Mucosa of descending colon (tissue), 3 donors: ENCODE results near the gene DSTYK. TPM values are rescaled to one million over a fixed set of nuclear protein-coding genes. Genes with fewer than 3 reads are reported as not detected.

Experiments used
- ATAC-seq: fragments of 200-7000 bp; cut with Tn5 transposase; one replicate; pipeline ENCODE4 v1.9.1; 2020; ENCODE audit warnings: mild to moderate bottlenecking, moderate library complexity
- DNase-seq, 3 donors: peaks; one replicate each; pipeline ENCODE4 v3.0.0-alpha.2; 2020
- H3K36me3 ChIP-seq: fragments of 200-600 bp; one replicate; pipeline ENCODE4 v1.8.0; 2021; ENCODE audit warnings: low read depth, mild to moderate bottlenecking
- H3K4me1 ChIP-seq: fragments of 200-600 bp; one replicate; pipeline ENCODE4 v1.8.0; 2021; ENCODE audit warnings: low read depth, mild to moderate bottlenecking
- H3K4me3 ChIP-seq: fragments of 200-600 bp; one replicate; pipeline ENCODE4 v1.8.0; 2021; ENCODE audit warnings: mild to moderate bottlenecking
- H3K9me3 ChIP-seq: fragments of 200-600 bp; one replicate; pipeline ENCODE4 v1.8.0; 2021; ENCODE audit warnings: mild to moderate bottlenecking
- CTCF ChIP-seq: fragments of 200-600 bp; IDR thresholded peaks from one replicate; pipeline ENCODE4 v1.8.0; 2022; ENCODE audit warnings: antibody characterized with exemption, mild to moderate bottlenecking
- intact Hi-C, 2 donors: fragments of 100-400 bp; cut with DNase I in 1 of 2; cut with micrococcal nuclease in 1 of 2; formaldehyde crosslinking; loops; one replicate each; pipeline versions ENCODE4 v1.11.0 to v1.11.1; 2022; cut with DNase I, micrococcal nuclease
- total RNA-seq, 3 donors: library from RNA; stranded (reverse); fragmentation: NEBNext Ultra II Directional in 2 of 3; extraction: Animal tissue kit (Norgen Biotek cat#: 25700) in 2 of 3; gene quantifications; one replicate each; pipeline versions ENCODE4 v1.2.1 to v1.2.4, GENCODE V29; 2021 to 2023
- donor health status: DM: no; HTN: no; CAD: no; lungs with moderate emphysema.
- donor health status: DM: no; HTN: no; CAD: no.
- donor health status: DM: no; HTN: yes; CAD: no.

The DSTYK gene
- total RNA-seq, 3 donors from 2014 or later = 5.3 to 13.9 (median 5.8) TPM

GRCh38 chr1:205150651-205151428, 60.7 kb downstream of the DSTYK start:
- peaks cover 5% of the 10 kb centered on the region for H3K9me3 ChIP-seq
- no peaks in the 10 kb centered on the region for H3K36me3 ChIP-seq
- intact Hi-C loops = no loop called here
- no peak overlapping the region for H3K4me3 ChIP-seq
- DNase-seq (no peak), ATAC-seq (no peak)
- no peaks in the 10 kb centered on the region for H3K4me1 ChIP-seq
- TF ChIP-seq CTCF = no peak

- Histone ChIP-seq H3K4me1 (no peaks in the 10 kb centered on the region), H3K9me3 (no peaks in the 10 kb centered on the region), H3K36me3 (no peaks in the 10 kb centered on the region), H3K4me3 (no peak overlapping the region)
- intact Hi-C loops = loop anchor here in 1 of 2 donors (10.0 kb wide), 1 partner anchor 107 kb away; no protein-coding TSS in a partner anchor
- TF ChIP-seq CTCF = no peak
- DNase-seq (no peak), ATAC-seq (no peak)
These were observed 64.2 kb downstream of the DSTYK start for GRCh38 chr1:205147191-205147835.

- intact Hi-C loops = loop anchor here in 1 of 2 donors (10.0 kb wide), 1 partner anchor 110 kb away; no protein-coding TSS in a partner anchor
- Histone ChIP-seq H3K36me3 (no peaks in the 10 kb centered on the region), H3K9me3 (no peaks in the 10 kb centered on the region), H3K4me1 (no peaks in the 10 kb centered on the region), H3K4me3 (no peak overlapping the region)
- TF ChIP-seq CTCF = no peak
- no peak for DNase-seq
- ATAC-seq = no peak
These were observed 66.8 kb downstream of the DSTYK start for GRCh38 chr1:205144751-205145150.

GRCh38 chr1:205144046-205144720, 67.3 kb downstream of the DSTYK start:
- intact Hi-C loops = loop anchor here in 1 of 2 donors (10.0 kb wide), 1 partner anchor 111 kb away; no protein-coding TSS in a partner anchor
- H3K4me1 ChIP-seq = no peaks in the 10 kb centered on the region
- no peak overlapping the region for H3K4me3 ChIP-seq
- no peak for TF ChIP-seq CTCF
- ATAC-seq (no peak), DNase-seq (no peak)
- no peaks in the 10 kb centered on the region for H3K9me3 ChIP-seq
- H3K36me3 ChIP-seq = no peaks in the 10 kb centered on the region

- ATAC-seq (peak; percentile 21), DNase-seq (no peak)
- H3K4me1 ChIP-seq = no peaks in the 10 kb centered on the region
- H3K36me3 ChIP-seq = no peaks in the 10 kb centered on the region
- intact Hi-C loops = loop anchor here in 1 of 2 donors (10.0 kb wide), 1 partner anchor 113 kb away; no protein-coding TSS in a partner anchor
- TF ChIP-seq CTCF = no peak
- H3K4me3 ChIP-seq = no peak overlapping the region
- H3K9me3 ChIP-seq = no peaks in the 10 kb centered on the region
These were observed 69.4 kb downstream of the DSTYK start for GRCh38 chr1:205142102-205142469.
